ENCODE measurements around the gene KDM4D. TPM values are rescaled to one million over a fixed set of nuclear protein-coding genes. Genes with fewer than 3 reads are reported as not detected.

The KDM4D gene
- total RNA-seq, 3 donors from 2014 or later = 0.33 to 1.2 (median 0.96) TPM

GRCh38 chr11:94941131-94941530 lies 32.4 kb upstream of the KDM4D start:
- H3K36me3 ChIP-seq = no peaks in the 10 kb centered on the region
- H3K9me3 ChIP-seq = no peaks in the 10 kb centered on the region
- TF ChIP-seq POLR2AphosphoS5 (IDR thresholded peaks at IDR 0.05) = no peak
- no peak for TF ChIP-seq POLR2A (IDR thresholded peaks at IDR 0.05)
- TF ChIP-seq CTCF (IDR thresholded peaks at IDR 0.05) = no peak
- intact Hi-C loops (cut with DNase I; ENCODE audit: low total_unique reads) = no loop called here
- H3K27ac ChIP-seq = no peak overlapping the region
- no peak for DNase-seq (ENCODE audit: low spot score in 2 of 2)
- no peaks in the 10 kb centered on the region for H3K4me1 ChIP-seq
- H3K4me3 ChIP-seq = no peak overlapping the region
- no peaks in the 10 kb centered on the region for H3K27me3 ChIP-seq

GRCh38 chr11:94946812-94947211 lies 26.7 kb upstream of the KDM4D start:
- no peaks in the 10 kb centered on the region for H3K36me3 ChIP-seq
- no peaks in the 10 kb centered on the region for H3K4me1 ChIP-seq
- intact Hi-C loops (cut with DNase I; ENCODE audit: low total_unique reads) = no loop called here
- H3K9me3 ChIP-seq = no peaks in the 10 kb centered on the region
- no peak overlapping the region for H3K4me3 ChIP-seq
- TF ChIP-seq CTCF (IDR thresholded peaks at IDR 0.05) (no peak), POLR2A (IDR thresholded peaks at IDR 0.05) (no peak)
- no peak overlapping the region for H3K27ac ChIP-seq
- no peaks in the 10 kb centered on the region for H3K27me3 ChIP-seq
- no peak for DNase-seq (ENCODE audit: low spot score in 2 of 2)

GRCh38 chr11:94948070-94948617 lies 25.4 kb upstream of the KDM4D start:
- Histone ChIP-seq H3K9me3 (no peaks in the 10 kb centered on the region), H3K27ac (no peak overlapping the region), H3K4me1 (no peaks in the 10 kb centered on the region), H3K4me3 (no peak overlapping the region), H3K27me3 (no peaks in the 10 kb centered on the region), H3K36me3 (no peaks in the 10 kb centered on the region)
- TF ChIP-seq POLR2A (IDR thresholded peaks at IDR 0.05) (no peak), POLR2AphosphoS5 (IDR thresholded peaks at IDR 0.05) (no peak), CTCF (IDR thresholded peaks at IDR 0.05) (no peak)
- intact Hi-C loops (cut with DNase I; ENCODE audit: low total_unique reads) = no loop called here
- DNase-seq (ENCODE audit: low spot score in 2 of 2) = no peak

GRCh38 chr11:94954753-94955152 lies 18.8 kb upstream of the KDM4D start:
- no peak overlapping the region for H3K27ac ChIP-seq
- no peak overlapping the region for H3K4me3 ChIP-seq
- TF ChIP-seq POLR2AphosphoS5 (IDR thresholded peaks at IDR 0.05) = no peak
- TF ChIP-seq CTCF (IDR thresholded peaks at IDR 0.05) = no peak
- no peak for TF ChIP-seq POLR2A (IDR thresholded peaks at IDR 0.05)
- no peak for DNase-seq (ENCODE audit: low spot score in 2 of 2)
- intact Hi-C loops (cut with DNase I; ENCODE audit: low total_unique reads) = no loop called here
- no peaks in the 10 kb centered on the region for H3K27me3 ChIP-seq
- no peaks in the 10 kb centered on the region for H3K36me3 ChIP-seq
- no peaks in the 10 kb centered on the region for H3K9me3 ChIP-seq
- no peaks in the 10 kb centered on the region for H3K4me1 ChIP-seq

- TF ChIP-seq POLR2AphosphoS5 (IDR thresholded peaks at IDR 0.05) (no peak), POLR2A (IDR thresholded peaks at IDR 0.05) (no peak), CTCF (IDR thresholded peaks at IDR 0.05) (no peak)
- DNase-seq (ENCODE audit: low spot score in 2 of 2) = no peak
- no peaks in the 10 kb centered on the region for H3K36me3 ChIP-seq
- no peaks in the 10 kb centered on the region for H3K9me3 ChIP-seq
- no peak overlapping the region for H3K27ac ChIP-seq
- H3K27me3 ChIP-seq = no peaks in the 10 kb centered on the region
- H3K4me3 ChIP-seq = no peak overlapping the region
- no peaks in the 10 kb centered on the region for H3K4me1 ChIP-seq
- intact Hi-C loops (cut with DNase I; ENCODE audit: low total_unique reads) = no loop called here
These were observed 16.5 kb upstream of the KDM4D start for GRCh38 chr11:94956963-94957362.
